Measurements from ENCODE around the gene TNFRSF14. TPM values are rescaled to one million over a fixed set of nuclear protein-coding genes. Genes with fewer than 3 reads are reported as not detected.

Gene TNFRSF14
- polyA plus RNA-seq, 10 donors: 11.5 to 22.6 (median 13.8) TPM

DNA sequence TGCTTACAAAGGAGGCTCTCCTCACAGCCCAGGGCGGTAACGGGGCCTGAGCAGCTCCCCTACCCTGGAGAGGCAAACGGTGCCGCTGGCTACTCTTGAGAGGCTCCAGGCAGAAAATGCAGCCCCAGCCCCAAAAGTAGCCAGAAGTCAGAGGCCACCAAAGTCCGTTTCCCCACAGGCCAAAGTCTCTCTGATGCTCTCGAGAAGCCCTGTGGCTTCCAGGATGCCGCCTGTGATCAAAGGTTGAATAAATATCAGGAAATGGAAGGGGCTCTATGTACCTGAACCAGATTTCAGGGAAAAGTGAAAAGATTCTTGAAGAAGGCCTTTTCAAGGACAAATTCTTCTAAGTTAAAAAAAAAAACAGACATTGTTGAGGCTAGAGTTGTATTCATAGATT is 33.9 kb upstream of the TNFRSF14 start:
- DNase-seq: no peak

DNA sequence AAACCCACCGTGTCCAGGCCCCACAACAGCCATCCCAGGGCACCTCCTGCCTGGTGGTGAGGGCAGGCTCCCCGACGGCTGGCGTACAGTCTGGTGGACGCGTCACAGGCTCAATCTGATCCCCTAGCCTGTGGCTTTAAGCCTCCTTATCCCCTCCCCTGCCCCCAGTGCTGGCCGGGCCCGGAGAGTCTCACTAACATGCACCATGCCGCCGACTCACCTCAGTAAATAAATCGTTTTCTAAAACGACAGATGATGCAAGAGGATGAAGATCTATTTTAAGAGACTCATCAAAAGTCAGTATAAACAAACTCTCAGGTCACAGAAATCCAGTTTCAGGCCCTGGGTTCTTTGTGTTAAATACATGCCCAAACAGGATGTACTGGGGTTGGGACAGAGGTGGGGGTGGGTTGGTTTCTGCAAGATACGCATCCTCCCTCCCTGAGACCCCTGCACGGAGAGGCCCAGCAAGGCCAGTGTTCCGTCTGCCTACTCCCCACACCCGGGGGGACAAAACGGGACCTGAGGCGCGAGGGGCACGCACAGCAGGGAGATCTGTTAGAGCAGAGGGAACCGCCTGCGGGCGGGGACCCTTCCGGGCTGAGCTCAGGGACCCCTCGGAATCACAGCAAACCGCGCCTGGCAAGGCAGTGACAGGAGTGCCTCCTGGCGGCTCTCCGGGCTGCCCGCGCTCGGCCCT is 32.8 kb upstream of the TNFRSF14 start:
- DNase-seq: no peak

DNA sequence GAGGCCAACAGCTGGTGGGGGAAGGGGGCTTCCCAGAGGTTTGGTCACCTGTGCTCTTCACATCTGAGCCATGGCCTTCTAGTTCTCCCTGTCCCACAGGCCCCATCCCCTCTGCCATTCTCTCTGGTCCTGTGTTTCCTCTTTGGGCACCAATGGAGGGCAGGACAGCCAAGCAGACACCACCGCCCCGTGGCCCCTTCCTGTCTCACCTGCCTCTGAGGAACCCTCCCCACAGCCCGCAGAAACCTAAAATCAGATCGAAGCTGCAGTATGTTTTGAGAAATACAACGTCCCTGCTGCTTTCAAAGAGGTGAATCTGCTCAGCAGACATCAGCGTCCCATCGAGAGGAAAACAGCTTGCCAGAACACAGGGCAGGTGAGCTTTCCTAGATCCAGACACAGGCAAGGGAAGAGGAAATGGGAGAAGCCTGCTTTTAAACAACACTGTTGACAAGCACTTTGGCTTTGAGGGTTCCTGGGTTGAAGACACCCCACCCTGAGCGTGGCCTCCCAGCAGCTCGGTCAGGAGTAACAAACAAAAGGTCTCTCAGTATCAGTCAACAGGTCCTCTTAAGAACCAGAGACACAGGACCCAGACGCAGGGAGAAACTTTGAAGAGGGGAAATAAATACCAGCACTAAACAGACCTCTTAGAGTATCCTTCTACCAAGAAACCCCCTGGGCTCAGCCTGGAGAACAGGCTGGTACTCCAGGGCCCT is 32.1 kb upstream of the TNFRSF14 start:
- no peak for DNase-seq

DNA sequence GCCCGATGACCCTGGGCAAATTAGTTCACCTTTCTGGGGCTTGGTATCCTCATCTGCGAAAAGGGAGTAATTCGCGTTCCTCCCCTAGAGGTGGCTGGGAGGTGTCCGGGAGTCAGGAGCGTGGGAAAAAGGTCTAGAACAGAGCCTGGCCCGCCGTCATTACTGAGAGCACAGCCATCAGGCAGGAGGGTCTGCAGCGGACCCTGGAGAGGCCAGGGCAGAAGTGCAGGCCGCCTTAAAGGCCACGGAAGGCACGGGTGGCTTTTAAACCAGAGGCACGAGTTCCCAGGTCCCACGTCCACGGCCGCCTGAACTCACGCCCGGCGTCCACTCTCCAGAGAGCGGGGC is 30.6 kb upstream of the TNFRSF14 start:
- no peak for DNase-seq

DNA sequence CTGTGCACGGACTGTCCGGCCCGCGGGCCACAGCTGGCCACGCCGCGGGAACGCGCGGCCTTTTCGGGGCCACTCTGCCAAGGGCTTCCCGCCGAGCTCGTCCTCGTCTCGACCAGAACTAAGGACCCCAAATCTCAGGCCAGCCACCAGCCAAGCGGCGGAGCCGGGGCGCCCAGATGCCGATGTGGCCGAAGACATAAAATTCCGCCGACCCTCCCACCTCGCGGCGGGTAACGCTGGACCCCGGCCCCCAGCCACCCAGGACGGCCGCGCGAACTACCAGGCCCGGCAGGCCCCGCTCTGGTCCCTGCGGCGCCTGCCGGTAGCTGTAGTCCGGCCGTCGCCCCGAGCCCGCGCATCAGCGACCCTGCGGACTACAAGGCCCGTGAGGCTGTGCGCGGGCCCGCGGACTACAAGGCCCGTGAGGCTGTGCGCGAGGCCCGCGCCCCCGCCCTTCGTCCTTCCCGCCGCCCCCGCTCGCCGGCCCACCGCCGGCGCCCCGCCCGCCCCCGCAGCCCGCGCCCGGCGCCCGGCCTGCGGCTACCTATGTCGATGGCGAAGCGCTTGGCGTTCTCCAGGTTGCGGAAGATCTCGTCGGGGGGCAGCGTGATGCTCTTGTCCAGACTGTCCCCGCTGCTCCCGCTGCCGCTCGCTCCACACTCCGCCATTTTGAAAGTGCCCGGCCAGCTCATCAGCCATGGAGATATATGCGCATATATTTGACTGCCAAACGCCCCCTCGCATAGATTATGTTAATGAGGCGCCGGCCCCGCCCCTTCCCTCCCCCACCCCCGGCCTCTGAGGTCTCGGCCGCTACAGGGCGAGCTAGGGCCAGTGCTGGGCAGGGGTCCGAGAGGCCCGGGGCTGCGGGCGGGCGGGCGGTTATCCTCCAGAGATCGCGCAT is 30.0 kb upstream of the TNFRSF14 start, which contains the start of gene PANK4:
PANK4 (minus strand) TSS at position 677 of the 904 bp plus-strand sequence; CDS start at position 668, 9 bp downstream.
- DNase-seq: peak; percentile 94 to 97 (median 95)

DNA sequence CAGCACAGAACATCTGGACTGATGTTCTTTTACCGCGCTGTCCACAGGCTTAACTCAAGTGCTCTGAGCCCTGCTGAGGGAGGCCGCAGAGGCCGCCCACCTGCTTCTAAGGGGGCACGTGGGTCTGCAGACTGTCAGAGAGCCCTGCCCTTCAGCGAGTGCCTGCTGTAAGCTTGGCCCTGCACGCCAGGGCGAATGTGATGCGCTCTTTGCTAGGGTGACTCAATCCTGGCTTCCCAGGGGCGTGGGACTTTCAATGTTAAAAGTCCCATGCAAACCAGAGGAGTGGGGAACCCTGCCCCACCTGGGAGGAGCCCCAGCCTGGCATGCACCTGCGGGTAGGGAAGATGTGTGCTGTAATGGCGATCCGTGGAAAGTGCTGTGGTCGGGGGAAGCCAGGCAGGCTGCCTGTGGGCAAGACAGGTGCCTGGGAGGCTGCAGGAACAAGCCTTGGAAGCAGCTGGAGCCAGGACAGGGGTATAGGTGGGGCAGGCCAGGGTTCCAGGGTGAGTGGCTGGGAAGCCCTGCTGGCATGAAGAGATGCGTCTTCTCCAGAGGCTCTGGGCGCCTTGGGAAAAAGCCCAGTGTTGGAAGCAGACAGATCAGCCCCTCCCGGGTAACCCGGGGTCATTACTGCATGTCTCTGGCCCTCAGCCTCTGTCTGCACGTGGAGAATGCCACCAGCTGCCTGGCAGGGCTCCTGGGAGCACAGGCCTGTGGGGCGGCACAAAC is 29.2 kb upstream of the TNFRSF14 start:
- peak in 2 of 3 donors; percentile 45 to 54 for DNase-seq

DNA sequence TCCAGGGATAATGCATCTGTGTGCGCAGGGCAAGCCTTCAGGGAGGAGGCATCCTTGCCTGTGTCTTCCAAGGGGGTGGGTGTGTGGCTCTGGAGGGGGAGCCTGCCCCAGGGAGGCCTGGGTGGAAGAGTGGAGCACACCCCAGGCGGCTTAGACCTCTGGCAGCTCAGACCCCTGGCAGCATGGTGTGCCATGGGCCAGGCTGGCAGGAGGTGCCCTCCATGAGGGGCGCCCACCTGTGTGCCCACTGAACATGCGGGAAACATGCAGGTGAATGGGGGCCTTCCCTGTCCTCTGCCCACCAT is 28.7 kb upstream of the TNFRSF14 start:
- DNase-seq: no peak

DNA sequence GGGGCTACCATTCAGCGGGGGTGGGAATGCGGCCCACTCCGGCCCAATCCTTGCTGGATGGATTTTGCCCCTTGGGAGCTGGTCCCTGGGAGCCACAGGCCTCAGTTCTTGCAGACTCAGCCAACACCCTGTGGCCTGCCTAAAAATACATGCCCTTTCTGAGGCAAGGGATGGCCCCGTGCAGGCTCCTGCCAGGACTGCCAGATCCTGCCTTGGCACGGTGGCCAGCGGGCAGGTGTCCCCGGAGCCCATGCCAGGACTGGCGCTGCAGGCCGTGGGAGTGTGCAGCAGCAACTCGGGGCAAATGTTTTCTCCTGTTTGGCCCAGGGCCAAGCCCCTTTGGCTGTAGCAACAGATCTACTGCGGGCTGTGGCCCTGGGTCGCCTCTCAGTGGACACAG is 28.2 kb upstream of the TNFRSF14 start:
- DNase-seq: peak in 1 of 3 donors; percentile 43

DNA sequence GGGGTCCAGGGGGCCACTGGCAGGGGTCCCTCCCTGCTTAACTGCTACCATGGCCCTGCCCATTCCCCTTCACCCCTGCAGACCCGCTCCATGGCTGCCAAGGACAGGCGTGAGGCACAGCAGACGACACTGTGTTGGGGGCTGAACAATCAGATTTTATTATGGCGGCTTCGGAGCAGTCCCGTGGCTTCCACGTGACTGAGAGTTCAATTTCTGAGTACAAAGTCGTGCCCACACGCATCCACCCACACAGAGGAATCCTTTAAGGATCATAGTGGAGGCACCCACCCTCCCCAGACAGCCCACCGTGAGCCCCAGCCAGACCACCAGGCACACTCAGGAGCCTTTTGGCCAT is 27.6 kb upstream of the TNFRSF14 start:
- DNase-seq: no peak

DNA sequence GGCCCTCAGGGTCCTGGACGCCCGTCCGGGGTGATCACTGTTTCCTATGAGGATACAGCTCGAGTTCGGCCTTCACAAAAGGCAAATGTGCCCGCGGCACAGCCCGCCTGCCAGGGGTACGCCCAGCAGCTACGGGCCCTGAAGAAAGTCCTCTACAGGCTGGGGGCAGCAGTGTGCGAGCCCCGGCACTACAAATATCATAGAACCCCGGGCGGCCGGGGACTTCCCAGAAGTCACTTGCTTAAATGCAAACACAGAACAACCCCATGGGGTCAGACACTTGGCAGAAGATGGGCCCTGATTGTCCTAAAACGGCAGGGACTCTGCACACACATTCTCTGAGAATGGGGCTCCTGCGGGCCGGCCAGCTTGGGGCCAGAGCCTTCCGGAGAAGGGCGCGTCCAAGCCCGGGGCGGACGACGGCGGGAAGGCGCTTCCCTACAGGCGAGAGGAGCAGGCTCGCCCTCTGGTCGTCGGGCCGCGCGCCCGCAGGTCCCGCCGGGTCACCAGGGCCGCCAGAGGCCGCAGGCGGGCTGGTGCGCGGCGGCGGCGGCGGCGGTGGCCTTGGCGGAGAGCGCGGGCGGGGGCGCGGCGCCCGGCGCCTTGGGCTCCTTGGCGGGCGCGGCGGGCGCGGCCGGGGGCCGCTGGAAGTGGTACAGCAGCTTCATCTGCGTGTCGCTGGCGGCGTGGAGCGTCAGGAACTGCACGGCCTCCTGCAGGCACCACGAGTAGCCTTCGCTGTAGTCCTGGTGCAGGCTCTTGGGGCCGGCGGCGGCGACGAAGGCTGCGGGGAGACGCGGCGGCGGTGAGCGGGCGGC is 27.0 kb upstream of the TNFRSF14 start:
- DNase-seq: peak in 1 of 3 donors; percentile 49

DNA sequence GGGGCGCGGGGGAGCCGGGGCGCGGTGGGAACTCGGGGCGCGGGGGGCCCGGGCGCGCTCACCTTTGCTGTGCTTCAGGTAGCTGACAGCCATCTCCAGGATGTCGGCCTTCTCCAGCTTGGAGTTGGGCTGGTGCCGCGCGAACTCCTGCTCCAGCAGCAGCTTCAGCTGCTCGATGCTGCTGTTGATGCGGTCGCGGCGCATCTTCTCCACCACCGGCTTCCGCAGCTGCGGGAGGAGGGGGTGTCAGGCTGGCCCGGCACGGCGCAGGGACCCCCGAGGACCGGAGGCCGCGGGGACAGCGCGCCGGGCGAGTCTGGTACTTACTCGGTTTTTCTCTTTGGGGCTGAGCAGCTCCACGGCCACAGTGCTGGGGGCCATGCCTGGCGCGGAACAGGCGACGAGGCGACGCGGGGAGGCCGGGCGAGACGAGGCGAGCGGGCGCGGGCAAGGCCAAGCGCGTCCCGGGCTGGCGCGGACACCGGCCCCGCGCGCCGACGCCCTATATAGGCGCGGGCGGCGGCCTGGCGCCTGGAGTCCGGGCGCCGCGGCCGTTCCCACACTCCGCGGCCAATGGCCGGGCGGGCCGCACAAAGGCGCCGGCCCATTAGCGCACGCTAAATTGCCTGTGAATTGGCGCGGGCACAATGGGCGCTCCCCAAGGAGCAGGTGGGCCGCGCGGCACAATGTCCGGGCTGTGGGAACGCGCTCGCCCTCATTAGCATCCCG is 26.2 kb upstream of the TNFRSF14 start, which contains the start of gene HES5:
HES5 (minus strand) TSS at position 480 of the 729 bp plus-strand sequence; CDS start at position 381, 99 bp downstream.
- DNase-seq: no peak

DNA sequence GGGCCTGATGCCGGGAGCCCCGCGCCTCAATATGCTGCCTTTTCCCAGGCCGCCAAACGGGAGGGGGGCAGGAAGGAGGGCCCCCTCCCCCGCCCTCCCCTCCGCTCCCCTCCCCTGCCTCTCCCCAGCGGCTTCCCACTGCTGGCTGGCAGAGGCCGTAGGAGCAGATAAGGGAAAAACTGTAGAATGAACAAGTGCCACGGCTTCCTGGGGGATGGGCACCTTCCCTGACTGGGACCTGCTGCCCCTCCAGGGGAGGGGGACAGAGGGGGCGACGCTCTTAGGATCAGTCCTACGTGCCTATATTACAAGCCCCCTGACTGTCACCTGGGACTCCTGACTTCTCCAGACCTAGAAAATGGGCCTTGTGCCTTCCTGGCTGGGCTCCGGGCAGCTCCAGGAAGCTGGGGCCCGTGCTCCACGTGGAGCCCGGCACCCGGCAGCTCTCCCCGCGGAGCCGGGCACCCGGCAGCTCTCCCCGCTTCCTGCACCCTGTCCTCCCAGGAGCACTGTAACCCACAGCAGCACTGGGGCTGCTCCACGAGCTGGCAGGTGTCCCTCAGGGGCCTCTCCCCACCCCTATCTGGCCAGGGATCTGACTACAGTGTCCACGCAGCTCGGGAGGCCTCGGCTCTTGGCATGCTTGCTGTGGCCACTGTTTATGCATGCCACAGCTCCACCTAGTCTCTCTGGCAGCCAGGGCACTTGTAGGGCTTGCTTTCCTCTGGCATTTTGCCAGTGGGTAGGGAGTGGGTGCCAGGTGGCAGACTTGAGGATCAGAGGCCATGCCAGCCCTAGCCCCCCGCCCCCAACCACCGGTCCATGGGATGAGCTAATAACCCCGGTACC is 25.4 kb upstream of the TNFRSF14 start:
- no peak for DNase-seq

DNA sequence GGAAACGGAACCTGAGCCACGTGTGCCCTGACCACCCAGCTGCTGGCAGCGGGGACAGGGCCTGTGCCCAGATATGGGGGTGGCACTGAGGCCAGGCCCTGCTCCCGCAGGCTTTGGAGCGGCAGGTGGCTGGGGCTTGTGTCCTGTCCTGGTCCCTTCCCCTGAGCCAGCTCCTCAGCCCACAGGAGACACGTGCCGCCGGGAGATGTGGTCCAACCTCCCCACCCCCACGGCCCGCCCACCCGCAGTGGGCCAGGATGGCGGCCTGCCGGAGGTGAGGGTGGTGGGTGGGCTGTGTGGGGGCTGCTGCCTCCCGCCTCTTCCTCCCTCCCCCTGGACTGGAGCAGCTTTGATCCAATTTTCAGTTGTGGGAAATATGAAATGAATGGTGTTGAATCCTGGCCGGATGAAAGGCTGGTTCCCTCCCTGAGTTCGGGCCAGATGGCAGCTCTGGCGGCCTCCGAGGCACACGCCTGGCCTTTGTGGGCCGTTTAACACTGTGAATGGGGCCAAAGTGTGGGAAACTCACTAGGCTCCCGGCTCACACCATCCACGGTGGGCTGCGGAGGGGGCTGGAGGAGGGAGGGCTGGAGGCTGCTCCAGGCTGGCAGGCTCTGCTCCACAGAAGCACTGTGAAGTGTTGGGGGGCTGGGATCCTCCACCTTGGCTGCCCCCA is 23.5 kb upstream of the TNFRSF14 start:
- no peak for DNase-seq

DNA sequence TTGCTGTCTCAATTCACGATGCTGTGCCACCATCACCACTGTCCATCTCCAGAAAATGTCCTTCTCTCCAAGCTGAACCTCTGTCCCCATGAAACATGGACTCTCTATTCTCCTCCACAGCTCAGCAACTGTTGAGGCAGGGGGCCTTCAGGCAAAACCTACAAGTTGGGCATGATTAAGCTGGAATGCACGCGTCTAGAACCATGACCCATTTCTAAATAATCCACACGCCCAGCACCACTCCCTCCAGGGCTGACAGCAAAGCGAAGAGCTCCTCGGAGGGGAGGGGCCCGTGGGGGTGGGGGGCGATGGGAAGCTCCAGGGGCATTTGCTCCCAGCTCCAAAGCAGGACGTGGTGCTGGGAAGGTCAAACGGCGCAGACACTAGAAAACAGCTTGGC is 22.8 kb upstream of the TNFRSF14 start:
- DNase-seq: no peak

DNA sequence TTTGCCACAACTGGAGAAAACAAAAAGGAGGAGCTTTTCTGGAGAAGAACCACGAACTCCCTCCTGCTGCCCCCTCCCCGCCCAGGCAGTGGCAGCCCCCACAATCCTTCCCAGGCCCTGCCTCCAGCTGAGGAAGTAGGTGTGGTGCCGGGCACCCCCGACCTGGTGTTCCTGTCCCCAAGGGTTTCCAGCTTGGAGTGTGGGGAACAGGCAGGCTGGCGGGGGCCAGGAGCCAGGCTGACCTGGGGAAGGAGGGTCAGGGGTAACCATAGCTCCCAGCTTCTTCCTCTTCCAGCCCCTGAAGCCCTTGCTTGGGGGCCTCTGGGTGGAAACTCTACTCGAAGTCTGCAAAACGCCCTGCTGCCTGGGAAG is 21.9 kb upstream of the TNFRSF14 start:
- DNase-seq: no peak

DNA sequence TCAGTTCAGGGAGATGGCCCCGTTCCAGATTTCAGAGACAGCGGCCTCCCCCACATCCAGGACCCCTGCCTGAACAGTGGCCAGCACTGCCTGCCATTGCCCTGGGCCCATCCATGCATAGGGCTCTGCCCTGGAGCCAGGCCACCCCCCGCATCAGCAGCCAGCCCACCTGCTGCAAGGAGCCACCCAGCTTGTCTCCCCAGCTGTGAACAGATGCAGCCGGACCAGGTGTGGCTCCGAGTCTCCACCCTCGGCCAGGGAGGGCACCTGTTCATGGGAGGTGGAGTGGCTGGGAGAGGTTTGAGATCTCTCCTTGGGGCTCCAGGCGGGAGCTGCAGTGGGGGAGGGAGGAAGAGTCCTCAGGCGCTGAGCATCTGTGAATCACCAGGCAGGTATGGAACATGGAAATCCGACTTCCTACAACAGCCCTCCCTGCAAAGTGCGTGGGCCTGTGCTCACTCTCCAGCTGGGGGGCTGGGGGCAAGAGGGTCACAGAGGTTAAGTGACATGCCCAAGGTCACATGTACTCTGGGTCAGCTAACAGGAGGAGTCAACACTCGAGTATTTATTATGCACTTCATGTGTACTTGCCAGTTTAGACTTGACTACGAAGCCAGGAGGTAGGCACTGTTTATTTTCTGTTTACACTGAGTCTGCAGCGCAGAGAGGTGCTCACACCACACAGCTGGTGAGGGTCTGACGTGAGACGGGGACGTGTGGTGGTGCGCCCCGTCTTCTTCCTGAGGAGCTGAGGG is 21.3 kb upstream of the TNFRSF14 start:
- DNase-seq: no peak

DNA sequence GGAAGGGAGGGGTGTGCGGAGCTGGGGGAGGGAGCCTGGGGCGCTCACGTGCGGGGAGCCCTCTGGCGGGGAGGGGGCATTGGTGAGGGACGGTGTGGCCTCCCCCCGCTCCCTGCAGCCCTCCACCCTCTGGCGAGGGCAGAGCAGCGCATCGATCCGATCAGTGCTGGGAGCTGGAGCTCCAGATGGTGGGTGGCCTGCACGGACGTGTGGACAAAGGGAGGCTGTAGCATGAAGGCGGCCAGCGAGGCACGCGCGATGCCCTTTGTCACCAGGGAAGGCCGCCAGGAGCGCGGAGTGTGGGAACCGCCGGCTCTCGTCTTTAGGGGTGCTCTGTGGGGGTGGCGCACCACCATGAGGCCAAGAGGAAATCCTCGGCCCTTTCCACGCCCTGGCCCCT is 20.7 kb upstream of the TNFRSF14 start:
- DNase-seq: no peak

DNA sequence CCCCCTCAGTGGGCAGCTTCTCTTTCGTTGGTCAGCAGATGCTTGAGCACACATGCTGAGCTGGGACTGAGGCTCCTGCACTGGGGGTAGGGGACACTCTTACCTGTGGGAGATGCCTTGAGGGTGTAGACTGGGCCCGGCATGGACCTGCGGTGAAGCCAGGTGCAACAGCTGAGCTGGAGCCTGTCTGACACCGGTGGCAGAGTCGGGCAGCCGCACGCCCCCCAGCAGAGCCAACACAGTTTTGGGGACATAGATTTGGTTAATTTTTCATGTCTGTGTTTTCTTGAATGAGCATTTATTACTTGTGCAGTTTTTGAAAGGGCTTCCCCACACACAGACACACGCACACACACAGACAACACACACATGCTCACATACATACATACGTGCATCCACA is 20.2 kb upstream of the TNFRSF14 start:
- DNase-seq: no peak

Data from muscle of back (tissue), 11 donors.